ENCODE measurements around the gene PRORP.

The PRORP gene

DNA sequence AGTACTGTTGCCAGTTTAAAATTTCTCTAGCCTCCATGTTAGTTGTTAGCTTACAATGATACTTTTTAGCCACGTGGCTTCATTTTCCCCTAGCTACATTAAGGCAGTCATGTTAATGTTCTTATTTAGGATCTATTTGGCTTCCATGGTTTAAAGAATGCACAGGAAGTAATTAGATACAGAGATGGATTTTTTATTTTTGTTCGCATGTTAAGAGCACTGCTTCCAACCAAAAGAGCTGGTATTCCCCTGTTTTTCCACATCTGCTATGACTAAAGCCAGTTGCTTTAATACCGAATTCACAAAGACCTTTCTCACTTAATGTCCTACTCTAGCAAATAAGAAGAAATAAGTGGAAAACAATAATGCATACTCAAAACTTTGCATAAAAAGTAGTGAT is 45.1 kb downstream of the PRORP start:
- H3K27ac ChIP-seq: no peak overlapping the region
- TF ChIP-seq, protein P1, sequence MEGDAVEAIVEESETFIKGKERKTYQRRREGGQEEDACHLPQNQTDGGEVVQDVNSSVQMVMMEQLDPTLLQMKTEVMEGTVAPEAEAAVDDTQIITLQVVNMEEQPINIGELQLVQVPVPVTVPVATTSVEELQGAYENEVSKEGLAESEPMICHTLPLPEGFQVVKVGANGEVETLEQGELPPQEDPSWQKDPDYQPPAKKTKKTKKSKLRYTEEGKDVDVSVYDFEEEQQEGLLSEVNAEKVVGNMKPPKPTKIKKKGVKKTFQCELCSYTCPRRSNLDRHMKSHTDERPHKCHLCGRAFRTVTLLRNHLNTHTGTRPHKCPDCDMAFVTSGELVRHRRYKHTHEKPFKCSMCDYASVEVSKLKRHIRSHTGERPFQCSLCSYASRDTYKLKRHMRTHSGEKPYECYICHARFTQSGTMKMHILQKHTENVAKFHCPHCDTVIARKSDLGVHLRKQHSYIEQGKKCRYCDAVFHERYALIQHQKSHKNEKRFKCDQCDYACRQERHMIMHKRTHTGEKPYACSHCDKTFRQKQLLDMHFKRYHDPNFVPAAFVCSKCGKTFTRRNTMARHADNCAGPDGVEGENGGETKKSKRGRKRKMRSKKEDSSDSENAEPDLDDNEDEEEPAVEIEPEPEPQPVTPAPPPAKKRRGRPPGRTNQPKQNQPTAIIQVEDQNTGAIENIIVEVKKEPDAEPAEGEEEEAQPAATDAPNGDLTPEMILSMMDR (IDR thresholded peaks at IDR 0.05): no peak
- no peak for TF ChIP-seq ZFX (IDR thresholded peaks at IDR 0.05; ENCODE audit: borderline replicate concordance)
